Activated naive CD8-positive, alpha-beta T cell (primary cell): Measurements from ENCODE around the gene CMSS1.
"Not testable (repeated sequence)": the region's sequence is repeated elsewhere in the genome, so short reads cannot be mapped to it uniquely, and the experiment has no call there.

Source experiments
- H3K27ac Mint-ChIP-seq: one replicate; pipeline ENCODE4 v1.8.0; 2021; ENCODE audit warnings: mixed read lengths
- H3K27me3 Mint-ChIP-seq: one replicate; pipeline ENCODE4 v1.8.0; 2021; ENCODE audit warnings: mixed read lengths
- H3K36me3 Mint-ChIP-seq: one replicate; pipeline ENCODE4 v1.8.0; 2021; ENCODE audit warnings: mixed read lengths
- H3K4me1 Mint-ChIP-seq: one replicate; pipeline ENCODE4 v1.8.0; 2021; ENCODE audit warnings: low read depth, mixed read lengths
- H3K4me3 Mint-ChIP-seq: one replicate; pipeline ENCODE4 v1.8.0; 2021; ENCODE audit warnings: mild to moderate bottlenecking, mixed read lengths
- H3K9me3 Mint-ChIP-seq: one replicate; pipeline ENCODE4 v1.8.0; 2021; ENCODE audit warnings: low read depth, mixed read lengths

The CMSS1 gene

GRCh38 chr3:100227511-100227921 is 409.9 kb downstream of the CMSS1 start:
- H3K4me1 Mint-ChIP-seq: no peaks in the 10 kb centered on the region
- H3K27ac Mint-ChIP-seq: no peak overlapping the region
- H3K4me3 Mint-ChIP-seq: no peak overlapping the region

GRCh38 chr3:100228247-100228646 is 410.6 kb downstream of the CMSS1 start:
- Mint-ChIP-seq H3K4me3 (no peak overlapping the region), H3K36me3 (no peaks in the 10 kb centered on the region), H3K9me3 (no peaks in the 10 kb centered on the region), H3K27me3 (no peaks in the 10 kb centered on the region), H3K4me1 (no peaks in the 10 kb centered on the region), H3K27ac (no peak overlapping the region)

More at GRCh38 chr3:100227511-100227921, 409.9 kb downstream of the CMSS1 start:
- no peaks in the 10 kb centered on the region for H3K9me3 Mint-ChIP-seq
- H3K36me3 Mint-ChIP-seq: no peaks in the 10 kb centered on the region
- no peaks in the 10 kb centered on the region for H3K27me3 Mint-ChIP-seq

DNA sequence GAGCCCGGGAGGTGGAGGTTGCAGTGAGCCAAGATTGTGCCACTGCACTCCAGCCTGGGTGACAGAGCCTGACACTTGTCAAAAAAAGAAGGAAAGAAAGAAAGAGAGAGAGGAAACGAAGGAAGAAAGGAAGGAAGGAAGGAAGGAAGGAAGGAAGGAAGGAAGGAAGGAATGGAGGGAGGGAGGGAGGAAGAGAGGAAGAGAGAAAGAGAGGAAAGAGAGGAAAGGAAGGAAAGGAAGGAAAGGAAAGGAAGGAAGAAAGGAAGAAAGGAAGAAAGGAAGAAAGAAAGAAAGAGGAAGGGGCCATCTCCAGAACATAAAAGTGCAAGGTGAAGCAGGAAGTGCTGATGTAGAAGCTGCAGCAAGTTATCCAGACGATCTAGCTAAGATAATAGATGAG is 411.5 kb downstream of the CMSS1 start:
- H3K27me3 Mint-ChIP-seq, H3K36me3 Mint-ChIP-seq, H3K4me3 Mint-ChIP-seq, H3K9me3 Mint-ChIP-seq, H3K27ac Mint-ChIP-seq, H3K4me1 Mint-ChIP-seq: not testable (repeated sequence)

- no peak overlapping the region for H3K4me3 Mint-ChIP-seq
Observed at GRCh38 chr3:100230710-100231109, 413.0 kb downstream of the CMSS1 start.

More at GRCh38 chr3:100230710-100231109, 413.0 kb downstream of the CMSS1 start:
- H3K27ac Mint-ChIP-seq: no peak overlapping the region
- no peaks in the 10 kb centered on the region for H3K36me3 Mint-ChIP-seq
- no peaks in the 10 kb centered on the region for H3K9me3 Mint-ChIP-seq
- H3K27me3 Mint-ChIP-seq: no peaks in the 10 kb centered on the region
- H3K4me1 Mint-ChIP-seq: no peaks in the 10 kb centered on the region
